Heart right ventricle (tissue), 16 donors: Measurements from ENCODE around the gene MAML2. TPM values are rescaled to one million over a fixed set of nuclear protein-coding genes. Genes with fewer than 3 reads are reported as not detected.

ENCODE experiments used
- ATAC-seq, 8 donors: fragments of 200-7000 bp; cut with Tn5 transposase; one replicate each; pipeline ENCODE4 v1.9.1; 2020; ENCODE audit warnings: mild to moderate bottlenecking in 8 of 8, moderate library complexity in 8 of 8, moderate number of reproducible peaks in 1 of 8
- DNase-seq, 2 donors: peaks; one replicate each; pipeline ENCODE4 v3.0.0-alpha.2; 2020
- H3K27ac ChIP-seq, 10 donors: fragments of 200-600 bp; sonication (generic) in 2 of 10; one replicate each; pipeline versions ENCODE4 v1.5.0 to v1.8.0; 2020 to 2022; ENCODE audit warnings: mild to moderate bottlenecking in 3 of 10
- H3K27me3 ChIP-seq, 7 donors: fragments of 200-600 bp; one replicate each; pipeline ENCODE4 v1.8.0; 2021 to 2022; ENCODE audit warnings: mild to moderate bottlenecking in 2 of 7
- H3K36me3 ChIP-seq, 9 donors: fragments of 200-600 bp; sonication (generic) in 1 of 9; one replicate each; pipeline versions ENCODE4 v1.5.0 to v1.8.0; 2020 to 2022; ENCODE audit warnings: mild to moderate bottlenecking in 2 of 9
- H3K4me1 ChIP-seq, 9 donors: fragments of 200-600 bp; sonication (generic) in 1 of 9; one replicate each; pipeline versions ENCODE4 v1.5.0 to v1.8.0; 2020 to 2022; ENCODE audit warnings: mild to moderate bottlenecking in 4 of 9
- H3K4me3 ChIP-seq, 10 donors: fragments of 200-600 bp; sonication (generic) in 2 of 10; one replicate each; pipeline versions ENCODE4 v1.5.0 to v1.8.0; 2020 to 2022; ENCODE audit warnings: mild to moderate bottlenecking in 7 of 10, moderate library complexity in 2 of 10
- H3K9me3 ChIP-seq, 11 donors: fragments of 200-600 bp in 10 of 11; sonication (generic) in 2 of 11; one replicate each; pipeline versions ENCODE4 v1.5.0 to v1.8.0; 2013 to 2022; ENCODE audit warnings: mild to moderate bottlenecking in 2 of 11, control low read depth in 1 of 11, moderate library complexity in 1 of 11
- WGBS, 2 donors: extraction: QIAGEN DNeasy Blood & Tissue Kit; methylation state at CpG; one replicate each; pipeline ENCODE4 v1.1.7; 2013; ENCODE audit warnings: inconsistent platforms in 1 of 2; 5-methylcytosine and 5-hydroxymethylcytosine counted together
- intact Hi-C, 10 donors: fragments of 100-400 bp; cut with DNase I; formaldehyde crosslinking; loops; one replicate each; pipeline versions ENCODE4 v1.11.1 to v1.14.2; 2022
- polyA plus RNA-seq, 2 donors: library from polyadenylated mRNA; stranded (reverse); fragments of 200-250 nt; gene quantifications; one replicate each; pipeline ENCODE4 v1.2.3, GENCODE V29; 2013
- total RNA-seq, 10 donors: library from RNA; stranded (reverse); fragmentation: NEBNext Ultra II Directional in 3 of 10; extraction: Animal tissue kit (Norgen Biotek cat#: 25700) in 3 of 10; gene quantifications; one replicate each; pipeline versions ENCODE4 v1.2.1 to v1.2.4, GENCODE V29; 2021 to 2023
- TF ChIP-seq, protein P1 (sequence below), 9 donors: fragments of 200-600 bp; sonication (generic) in 2 of 9; IDR thresholded peaks; one replicate each; pipeline versions ENCODE4 v1.5.0 to v1.8.0; 2021 to 2022; ENCODE audit warnings: antibody characterized with exemption in 9 of 9, mild to moderate bottlenecking in 5 of 9, moderate library complexity in 1 of 9
- donor health status: Arrhythmogenic right ventricular cardiomyopathy.
- donor health status: ischemic (EF 13 %, LVEDD 7.1; RV severe dilation, severe dysfunction).
- donor health status: healthy with polysubstance abuse.
- donor health status: DM: no; HTN: yes; CAD: no.
- donor health status: DM: no; HTN: no; CAD: no.
- donor health status: ischemic (EF 25% LVEDD 6.9; RV normal size, moderate dysfunction).
- donor health status: ischemic (EF 25% LVEDD 5.7; RV mildly dilated, moderate dysfunction).
- donor health status: healthy.
- donor health status: DM: yes; HTN: yes; CAD: no.
- donor health status: Ischemic cardiomyopathy.
- donor health status: ischemic (EF 35%, LVEDD 5.7; RV mildly dilated, moderate dysfunction).
- donor health status: nonischemic (EF 11% LVEDD 7.7; RV severe dilation, severe dysfunction).
- donor health status: DM: yes; HTN: yes; CAD: no.
- donor health status: PGD.
- donor health status: ischemic (EF 29% LVEDD 5.4; RV normal size, mild dysfunction).
- donor health status: nonischemic (EF 23%, LVEDD 6.1; RV moderate dilation, normal function).

MAML2 gene
- total and polyA plus RNA-seq, 12 donors, result 1.3 to 6.1 (median 4.1) TPM

GRCh38 chr11:96194581-96195374 lies 148.2 kb downstream of the MAML2 start:
- H3K4me1 ChIP-seq, result peaks cover 4 to 59% (median 32%) of the 10 kb centered on the region in 9 donors
- H3K36me3 ChIP-seq, result no peaks in the 10 kb centered on the region
- no peaks in the 10 kb centered on the region for H3K9me3 ChIP-seq
- no peaks in the 10 kb centered on the region for H3K27me3 ChIP-seq
- WGBS, 2 donors, result 13 to 15% methylated on average over 1 of the region's 1 CpG
- no peak overlapping the region for H3K4me3 ChIP-seq
- TF ChIP-seq, protein P1, sequence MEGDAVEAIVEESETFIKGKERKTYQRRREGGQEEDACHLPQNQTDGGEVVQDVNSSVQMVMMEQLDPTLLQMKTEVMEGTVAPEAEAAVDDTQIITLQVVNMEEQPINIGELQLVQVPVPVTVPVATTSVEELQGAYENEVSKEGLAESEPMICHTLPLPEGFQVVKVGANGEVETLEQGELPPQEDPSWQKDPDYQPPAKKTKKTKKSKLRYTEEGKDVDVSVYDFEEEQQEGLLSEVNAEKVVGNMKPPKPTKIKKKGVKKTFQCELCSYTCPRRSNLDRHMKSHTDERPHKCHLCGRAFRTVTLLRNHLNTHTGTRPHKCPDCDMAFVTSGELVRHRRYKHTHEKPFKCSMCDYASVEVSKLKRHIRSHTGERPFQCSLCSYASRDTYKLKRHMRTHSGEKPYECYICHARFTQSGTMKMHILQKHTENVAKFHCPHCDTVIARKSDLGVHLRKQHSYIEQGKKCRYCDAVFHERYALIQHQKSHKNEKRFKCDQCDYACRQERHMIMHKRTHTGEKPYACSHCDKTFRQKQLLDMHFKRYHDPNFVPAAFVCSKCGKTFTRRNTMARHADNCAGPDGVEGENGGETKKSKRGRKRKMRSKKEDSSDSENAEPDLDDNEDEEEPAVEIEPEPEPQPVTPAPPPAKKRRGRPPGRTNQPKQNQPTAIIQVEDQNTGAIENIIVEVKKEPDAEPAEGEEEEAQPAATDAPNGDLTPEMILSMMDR (IDR thresholded peaks at IDR 0.05), result no peak
- intact Hi-C loops, result loop anchor here in 1 of 10 donors (5.0 kb wide), 1 partner anchor 32 kb away; no protein-coding TSS in a partner anchor
- DNase-seq (no peak), ATAC-seq (no peak)
- H3K27ac ChIP-seq, result peak overlapping the region in 4 of 10 donors; percentile 32 to 46 (median 39)

DNA sequence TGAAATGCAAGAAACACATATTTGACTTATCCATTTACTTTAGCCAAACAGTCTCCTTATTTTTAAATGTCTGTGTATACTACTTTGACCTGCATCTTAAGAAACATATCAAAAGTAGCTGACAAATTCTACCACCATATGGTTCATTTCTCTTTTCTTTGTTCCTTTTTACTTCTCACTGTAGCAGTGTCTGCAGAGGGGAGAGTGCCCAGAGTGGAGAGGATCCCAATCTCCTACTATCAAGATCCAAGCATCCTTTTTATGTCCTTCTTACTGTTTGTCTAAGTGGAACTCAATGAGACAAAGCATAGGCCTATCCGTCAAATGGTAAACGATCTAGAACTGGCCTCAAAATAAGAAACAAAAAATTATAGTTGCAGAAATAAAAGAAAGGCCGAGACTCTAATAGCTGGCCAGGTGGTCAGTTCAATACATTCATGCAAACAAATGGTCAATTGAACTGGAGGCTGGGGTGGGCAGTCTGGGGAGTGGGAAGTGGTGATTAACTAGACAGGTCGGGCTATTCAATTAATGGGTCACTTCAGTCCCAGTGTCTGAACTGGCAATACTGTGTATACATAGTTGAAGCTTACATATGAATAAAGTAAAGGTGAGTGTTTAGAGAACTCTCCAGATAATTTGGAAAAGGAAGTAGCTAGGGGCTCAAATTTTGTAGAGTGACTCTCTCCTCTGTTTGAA lies 149.1 kb downstream of the MAML2 start:
- Histone ChIP-seq H3K27ac (peak overlapping the region in 4 of 10 donors; percentile 32 to 46 (median 39)), H3K9me3 (no peaks in the 10 kb centered on the region), H3K4me1 (peaks cover 4 to 59% (median 32%) of the 10 kb centered on the region in 9 donors), H3K36me3 (no peaks in the 10 kb centered on the region), H3K27me3 (no peaks in the 10 kb centered on the region), H3K4me3 (no peak overlapping the region)
- 80 to 85% methylated on average over 4 of the region's 4 CpGs for WGBS, 2 donors
- TF ChIP-seq, protein P1 (IDR thresholded peaks at IDR 0.05), result no peak
- intact Hi-C loops, result no loop called here
- ATAC-seq (no peak), DNase-seq (no peak)

DNA sequence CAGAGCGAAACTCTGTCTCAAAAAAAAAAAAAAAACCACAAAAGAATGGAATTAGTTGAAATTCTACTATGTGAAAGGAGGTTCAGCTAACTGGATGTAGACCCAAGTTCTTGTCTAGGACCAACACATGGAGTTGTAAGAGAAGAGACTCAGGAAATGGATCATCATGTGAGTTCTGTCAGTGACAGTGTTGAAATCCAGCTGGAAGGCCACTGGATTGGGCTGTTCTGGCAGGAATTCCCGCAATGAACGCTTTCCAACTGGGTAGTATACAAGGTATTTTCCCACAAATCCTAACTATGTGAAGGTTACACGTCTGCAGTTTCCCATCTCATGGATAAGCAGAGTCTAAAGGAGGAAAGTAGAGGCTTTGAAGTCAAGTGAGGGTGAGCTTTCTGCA lies 151.2 kb downstream of the MAML2 start:
- Histone ChIP-seq H3K27ac (peak overlapping the region in 1 of 10 donors; percentile 11), H3K4me3 (no peak overlapping the region), H3K36me3 (no peaks in the 10 kb centered on the region), H3K4me1 (peaks cover 4 to 60% (median 46%) of the 10 kb centered on the region in 9 donors), H3K27me3 (no peaks in the 10 kb centered on the region), H3K9me3 (no peaks in the 10 kb centered on the region)
- intact Hi-C loops, result no loop called here
- TF ChIP-seq, protein P1 (IDR thresholded peaks at IDR 0.05), result no peak
- DNase-seq (no peak), ATAC-seq (peak in 1 of 8 donors; percentile 31)
- WGBS, 2 donors, result 82% methylated on average over 4 of the region's 4 CpGs

DNA sequence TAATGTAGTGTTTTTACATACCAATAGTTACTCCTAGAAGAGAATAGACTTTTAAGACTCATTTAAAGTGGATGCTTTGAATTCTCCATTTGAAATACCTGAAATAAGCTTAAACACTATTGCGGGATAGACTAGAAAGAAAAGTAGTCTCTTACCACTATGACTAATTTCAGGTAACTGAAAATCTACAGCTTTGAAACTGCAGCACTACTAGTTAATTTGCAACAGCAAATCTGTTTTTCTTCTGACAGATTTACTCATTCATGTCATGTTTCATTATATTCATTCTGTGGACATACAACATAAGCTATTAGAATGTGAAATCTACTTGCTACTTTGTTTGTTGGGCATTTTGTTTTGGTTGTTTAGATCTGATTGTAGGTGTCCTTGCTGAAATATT lies 153.6 kb downstream of the MAML2 start:
- H3K9me3 ChIP-seq, result no peaks in the 10 kb centered on the region
- no peaks in the 10 kb centered on the region for H3K36me3 ChIP-seq
- H3K4me1 ChIP-seq, result peaks cover 4 to 48% (median 29%) of the 10 kb centered on the region in 9 donors
- WGBS, 2 donors, result 97 to 98% methylated on average over 1 of the region's 1 CpG
- intact Hi-C loops, result no loop called here
- ATAC-seq (no peak), DNase-seq (no peak)
- no peak overlapping the region for H3K4me3 ChIP-seq
- no peaks in the 10 kb centered on the region for H3K27me3 ChIP-seq
- TF ChIP-seq, protein P1 (IDR thresholded peaks at IDR 0.05), result no peak
- H3K27ac ChIP-seq, result peak overlapping the region in 1 of 10 donors; percentile 69
